ENCODE results near the gene TEKT1. TPM values are rescaled to one million over a fixed set of nuclear protein-coding genes. Genes with fewer than 3 reads are reported as not detected.

TEKT1 gene
- total RNA-seq, 2 experiments from 2014 or later = not detected

DNA sequence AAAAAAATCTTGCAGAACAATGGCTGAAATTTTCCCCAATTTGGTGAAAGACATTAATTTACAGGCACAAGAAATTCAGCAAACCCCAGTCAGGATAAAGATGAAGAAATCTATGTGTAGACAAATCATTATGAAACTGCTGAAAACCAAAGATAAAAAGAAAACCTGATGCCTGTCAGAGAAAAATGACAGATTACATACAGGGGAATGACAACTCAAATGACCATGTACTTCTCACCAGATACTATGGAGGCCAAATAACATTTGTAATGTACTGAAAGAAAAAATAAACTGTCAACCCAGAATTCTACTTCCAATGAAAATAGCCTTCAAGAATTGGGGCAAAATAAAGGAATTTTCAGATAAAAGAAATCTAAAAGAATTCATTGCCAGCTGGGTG, 82.9 kb downstream of the TEKT1 start:
- Mint-ChIP-seq H3K36me3 (ENCODE audit: low read depth) (no peaks in the 10 kb centered on the region), H3K9me3 (no peaks in the 10 kb centered on the region), H3K27ac (no peak overlapping the region), H3K4me3 (no peak overlapping the region), H3K4me1 (ENCODE audit: low read depth) (peaks cover 18% of the 10 kb centered on the region), H3K27me3 (peaks cover 7% of the 10 kb centered on the region)
- Histone ChIP-seq H3K36me3 (ENCODE audit: insufficient read depth, low read length) (no peaks in the 10 kb centered on the region), H3K27ac (ENCODE audit: low read depth in 1 of 2, low read length in 2 of 2) (no peak overlapping the region), H3K4me3 (ENCODE audit: low read length) (no peak overlapping the region), H3K9me3 (ENCODE audit: control insufficient read depth in 1 of 2, insufficient read depth in 1 of 2, low read length in 2 of 2) (no peaks in the 10 kb centered on the region), H3K27me3 (ENCODE audit: control insufficient read depth in 1 of 2, insufficient read depth in 2 of 2, low read length in 2 of 2) (no peaks in the 10 kb centered on the region), H3K4me1 (ENCODE audit: insufficient read depth, low read length) (peaks cover 14% of the 10 kb centered on the region)
- ATAC-seq (ENCODE audit: poor library complexity) (no peak), DNase-seq (no peak)
- CTCF ChIA-PET = no interaction called here
- intact Hi-C loops (cut with DNase I, micrococcal nuclease) = no loop called here
- POLR2A ChIA-PET = no interaction called here
- TF ChIP-seq, protein P1, sequence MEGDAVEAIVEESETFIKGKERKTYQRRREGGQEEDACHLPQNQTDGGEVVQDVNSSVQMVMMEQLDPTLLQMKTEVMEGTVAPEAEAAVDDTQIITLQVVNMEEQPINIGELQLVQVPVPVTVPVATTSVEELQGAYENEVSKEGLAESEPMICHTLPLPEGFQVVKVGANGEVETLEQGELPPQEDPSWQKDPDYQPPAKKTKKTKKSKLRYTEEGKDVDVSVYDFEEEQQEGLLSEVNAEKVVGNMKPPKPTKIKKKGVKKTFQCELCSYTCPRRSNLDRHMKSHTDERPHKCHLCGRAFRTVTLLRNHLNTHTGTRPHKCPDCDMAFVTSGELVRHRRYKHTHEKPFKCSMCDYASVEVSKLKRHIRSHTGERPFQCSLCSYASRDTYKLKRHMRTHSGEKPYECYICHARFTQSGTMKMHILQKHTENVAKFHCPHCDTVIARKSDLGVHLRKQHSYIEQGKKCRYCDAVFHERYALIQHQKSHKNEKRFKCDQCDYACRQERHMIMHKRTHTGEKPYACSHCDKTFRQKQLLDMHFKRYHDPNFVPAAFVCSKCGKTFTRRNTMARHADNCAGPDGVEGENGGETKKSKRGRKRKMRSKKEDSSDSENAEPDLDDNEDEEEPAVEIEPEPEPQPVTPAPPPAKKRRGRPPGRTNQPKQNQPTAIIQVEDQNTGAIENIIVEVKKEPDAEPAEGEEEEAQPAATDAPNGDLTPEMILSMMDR (IDR thresholded peaks at IDR 0.05) = no peak

Other genes with a start within 250 kb of the TEKT1 start
- gene KIAA0753, start 191.0 kb downstream of the TEKT1 start, total RNA-seq = 10 to 100 TPM in 1 of 2 experiments, 1 to 10 TPM in 1; 8.9 to 11.7 TPM
- gene TXNDC17, start 190.7 kb downstream of the TEKT1 start, total RNA-seq = 10 to 100 TPM; 13.2 to 17.7 TPM
- gene MED31, start 180.1 kb downstream of the TEKT1 start, total RNA-seq = 10 to 100 TPM; 31.4 to 32.0 TPM
- gene C17orf100, start 180.0 kb downstream of the TEKT1 start, total RNA-seq = under 1 TPM; 0.69 to 0.70 TPM
- not detected for gene SLC13A5, start 118.4 kb downstream of the TEKT1 start, total RNA-seq
- 10 to 100 TPM; 24.9 to 26.2 TPM for gene XAF1, start 75.7 kb downstream of the TEKT1 start, total RNA-seq
- gene FBXO39, start 55.5 kb downstream of the TEKT1 start, total RNA-seq = under 1 TPM; 0.36 to 0.71 TPM
- not detected for gene ALOX12, start 164.3 kb upstream of the TEKT1 start, total RNA-seq
- 10 to 100 TPM; 96.8 to 98.9 TPM for gene RNASEK, start 180.9 kb upstream of the TEKT1 start, total RNA-seq
- gene BCL6B, start 191.3 kb upstream of the TEKT1 start, total RNA-seq = not detected
- 1 to 10 TPM; 2.3 to 2.4 TPM for gene SLC16A13, start 204.3 kb upstream of the TEKT1 start, total RNA-seq
- 1 to 10 TPM; 1.1 to 1.4 TPM for gene SLC16A11, start 212.4 kb upstream of the TEKT1 start, total RNA-seq
- gene CLEC10A, start 248.5 kb upstream of the TEKT1 start, total RNA-seq = under 1 TPM; 0.59 to 0.96 TPM